NT2/D1 (cell line): ENCODE measurements around the gene BMI1.

ENCODE experiments used
- DNase-seq: peaks from one replicate; pipeline ENCODE4 v3.0.0-alpha.2; 2011; ENCODE audit warnings: low read depth, low spot score
- H3K27me3 ChIP-seq: 2 replicates; pipeline ENCODE4 v1.6.0; 2011; ENCODE audit warnings: mild to moderate bottlenecking; ENCODE audit not compliant: insufficient read length, insufficient read depth
- H3K36me3 ChIP-seq: 2 replicates; pipeline ENCODE4 v1.6.1; 2011; ENCODE audit warnings: mild to moderate bottlenecking, low read length, mixed read lengths; ENCODE audit not compliant: insufficient read depth, insufficient read length
- H3K4me1 ChIP-seq: 2 replicates; pipeline ENCODE4 v1.5.1; 2011; ENCODE audit not compliant: insufficient read depth, insufficient read length
- H3K4me3 ChIP-seq: 2 replicates; pipeline ENCODE4 v1.5.1; 2011; ENCODE audit warnings: low read depth; ENCODE audit not compliant: insufficient read length
- H3K9ac ChIP-seq: 2 replicates; pipeline ENCODE4 v1.6.0; 2011; ENCODE audit warnings: low read depth; ENCODE audit not compliant: insufficient read length
- H3K9me3 ChIP-seq: 2 replicates; pipeline ENCODE4 v1.5.1; 2011; ENCODE audit warnings: mild to moderate bottlenecking, low read length; ENCODE audit not compliant: insufficient read depth
- SUZ12 ChIP-seq: IDR thresholded peaks from 2 replicates; pipeline ENCODE4 v1.6.1; 2011; ENCODE audit not compliant: insufficient read length, insufficient read depth; ENCODE audit errors: extremely low read depth
- YY1 ChIP-seq: IDR thresholded peaks from 2 replicates; pipeline ENCODE4 v1.6.1; 2011; ENCODE audit not compliant: insufficient read length, insufficient read depth
- ZNF274 ChIP-seq: IDR thresholded peaks from 2 replicates; pipeline ENCODE4 v1.6.1; 2011; ENCODE audit warnings: mild to moderate bottlenecking, low read depth, low read length

Gene BMI1

GRCh38 chr10:22364407-22365140, 43.7 kb downstream of the BMI1 start:
- H3K36me3 ChIP-seq = no peaks in the 10 kb centered on the region
- no peaks in the 10 kb centered on the region for H3K9me3 ChIP-seq
- H3K4me3 ChIP-seq = no peak overlapping the region
- no peaks in the 10 kb centered on the region for H3K27me3 ChIP-seq
- TF ChIP-seq YY1 (no peak), ZNF274 (no peak), SUZ12 (no peak)
- H3K4me1 ChIP-seq = no peaks in the 10 kb centered on the region
- DNase-seq = no peak
- H3K9ac ChIP-seq = no peak overlapping the region

- DNase-seq = no peak
- no peaks in the 10 kb centered on the region for H3K9me3 ChIP-seq
- TF ChIP-seq ZNF274 = no peak
- TF ChIP-seq SUZ12 = no peak
- TF ChIP-seq YY1 = no peak
- H3K9ac ChIP-seq = no peak overlapping the region
- no peaks in the 10 kb centered on the region for H3K4me1 ChIP-seq
- H3K4me3 ChIP-seq = no peak overlapping the region
- no peaks in the 10 kb centered on the region for H3K36me3 ChIP-seq
- no peaks in the 10 kb centered on the region for H3K27me3 ChIP-seq
These were observed 44.3 kb downstream of the BMI1 start for GRCh38 chr10:22365233-22365632.

DNA sequence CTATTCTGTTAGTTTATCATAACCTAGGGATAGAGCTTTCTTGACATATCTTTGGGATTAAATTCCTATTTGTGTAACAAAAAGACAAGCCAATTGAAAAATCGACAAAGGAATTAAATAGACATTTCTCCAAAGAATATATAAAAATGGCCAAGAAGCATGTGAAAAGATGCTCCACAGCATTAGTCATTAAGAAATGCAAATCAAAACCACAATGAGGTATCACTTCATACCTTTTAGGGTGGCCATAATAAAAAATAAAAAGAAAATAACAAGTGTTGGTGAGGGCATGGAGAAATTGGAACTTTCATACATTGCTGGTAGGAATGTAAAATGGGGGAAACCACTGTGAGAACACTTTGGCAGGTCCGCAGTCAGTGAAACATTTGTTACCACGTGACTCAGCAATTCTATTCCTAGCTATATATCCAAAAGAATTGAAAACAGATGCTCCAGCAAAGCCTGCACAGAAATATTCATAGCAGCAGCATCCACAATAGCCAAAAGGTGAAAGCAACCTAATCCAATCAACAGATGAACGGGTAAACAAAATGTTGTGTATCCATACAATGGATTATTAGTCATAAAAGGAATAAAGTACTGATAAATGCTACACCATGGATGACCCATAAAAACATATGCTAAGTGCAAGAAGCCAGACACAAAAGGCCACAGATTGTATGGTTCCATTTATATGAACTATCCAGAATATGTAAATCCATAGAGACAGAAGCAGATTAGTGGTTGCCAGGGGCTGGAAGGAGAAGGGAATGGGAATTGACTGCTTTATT, 44.9 kb downstream of the BMI1 start:
- no peaks in the 10 kb centered on the region for H3K9me3 ChIP-seq
- TF ChIP-seq SUZ12 = no peak
- no peak for TF ChIP-seq ZNF274
- no peak for TF ChIP-seq YY1
- no peak for DNase-seq
- H3K36me3 ChIP-seq = no peaks in the 10 kb centered on the region
- no peaks in the 10 kb centered on the region for H3K4me1 ChIP-seq
- H3K27me3 ChIP-seq = no peaks in the 10 kb centered on the region
- no peak overlapping the region for H3K4me3 ChIP-seq
- H3K9ac ChIP-seq = no peak overlapping the region

DNA sequence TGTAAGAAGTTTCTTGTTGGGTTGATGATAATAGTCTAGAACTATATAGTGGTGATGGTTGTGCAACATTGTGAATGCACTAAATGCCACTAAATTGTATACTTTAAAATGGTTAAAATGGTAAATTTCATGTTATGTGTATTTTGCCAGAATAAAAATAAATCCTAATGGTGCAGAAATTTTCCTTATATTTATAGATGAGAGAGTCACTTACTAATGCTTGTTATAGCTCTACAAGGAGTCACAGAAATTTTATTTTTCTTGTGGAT, 45.5 kb downstream of the BMI1 start:
- H3K27me3 ChIP-seq = no peaks in the 10 kb centered on the region
- H3K4me1 ChIP-seq = no peaks in the 10 kb centered on the region
- no peaks in the 10 kb centered on the region for H3K9me3 ChIP-seq
- no peak overlapping the region for H3K4me3 ChIP-seq
- TF ChIP-seq ZNF274 (no peak), YY1 (no peak), SUZ12 (no peak)
- DNase-seq = no peak
- H3K36me3 ChIP-seq = no peaks in the 10 kb centered on the region
- no peak overlapping the region for H3K9ac ChIP-seq

- H3K4me3 ChIP-seq = no peak overlapping the region
- no peaks in the 10 kb centered on the region for H3K36me3 ChIP-seq
- no peak overlapping the region for H3K9ac ChIP-seq
- no peaks in the 10 kb centered on the region for H3K27me3 ChIP-seq
- DNase-seq = no peak
- no peak for TF ChIP-seq SUZ12
- TF ChIP-seq YY1 = no peak
- no peak for TF ChIP-seq ZNF274
- no peaks in the 10 kb centered on the region for H3K4me1 ChIP-seq
- H3K9me3 ChIP-seq = no peaks in the 10 kb centered on the region
These were observed 45.9 kb downstream of the BMI1 start for GRCh38 chr10:22366771-22367170.

DNA sequence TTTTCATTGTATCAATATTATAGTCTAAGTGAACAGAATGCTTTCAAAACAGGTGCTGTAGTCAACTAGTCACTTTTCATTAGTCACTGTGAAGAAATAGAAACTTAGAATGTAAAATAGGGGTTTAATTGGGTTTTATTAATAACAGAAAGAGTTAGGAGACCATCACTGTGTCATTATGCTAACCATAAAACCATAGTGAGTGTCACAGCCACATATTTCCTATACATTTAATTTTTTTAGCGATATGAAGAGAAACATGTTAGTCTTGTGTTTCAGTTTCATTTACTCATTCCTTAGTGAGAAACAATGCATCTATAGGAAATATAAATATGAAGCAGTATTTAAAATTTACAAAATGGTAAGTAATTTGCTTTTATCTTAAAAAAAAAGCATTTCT, 46.6 kb downstream of the BMI1 start:
- H3K27me3 ChIP-seq = no peaks in the 10 kb centered on the region
- no peak overlapping the region for H3K4me3 ChIP-seq
- no peaks in the 10 kb centered on the region for H3K4me1 ChIP-seq
- H3K9me3 ChIP-seq = no peaks in the 10 kb centered on the region
- H3K9ac ChIP-seq = no peak overlapping the region
- DNase-seq = no peak
- TF ChIP-seq YY1 (no peak), SUZ12 (no peak), ZNF274 (no peak)
- H3K36me3 ChIP-seq = no peaks in the 10 kb centered on the region

- Histone ChIP-seq H3K36me3 (no peaks in the 10 kb centered on the region), H3K27me3 (no peaks in the 10 kb centered on the region), H3K4me3 (no peak overlapping the region), H3K4me1 (no peaks in the 10 kb centered on the region), H3K9ac (no peak overlapping the region), H3K9me3 (no peaks in the 10 kb centered on the region)
- no peak for DNase-seq
- TF ChIP-seq YY1 (no peak), SUZ12 (no peak), ZNF274 (no peak)
These were observed 47.5 kb downstream of the BMI1 start for GRCh38 chr10:22368402-22368801.
